22Rv1 (cell line): ENCODE measurements around the gene ZEB2.

Experiments used
- CTCF ChIP-seq: fragments of 450-650 bp; IDR thresholded peaks from 2 replicates; pipeline ENCODE4 v1.5.1; 2017; ENCODE audit warnings: mild to moderate bottlenecking
- ZFX ChIP-seq: fragments of 450-650 bp; IDR thresholded peaks from 2 replicates; pipeline ENCODE4 v1.6.1; 2017; ENCODE audit warnings: antibody characterized with exemption, borderline replicate concordance

GRCh38 chr2:144358979-144359541 lies 160.9 kb downstream of the ZEB2 start:
- no peak for TF ChIP-seq CTCF
- no peak for TF ChIP-seq ZFX
